ENCODE measurements around the gene ATG9A. TPM values are rescaled to one million over a fixed set of nuclear protein-coding genes. Genes with fewer than 3 reads are reported as not detected.

ATG9A gene
- polyA plus RNA-seq, 3 donors, result 24.7 to 55.2 (median 26.3) TPM

DNA sequence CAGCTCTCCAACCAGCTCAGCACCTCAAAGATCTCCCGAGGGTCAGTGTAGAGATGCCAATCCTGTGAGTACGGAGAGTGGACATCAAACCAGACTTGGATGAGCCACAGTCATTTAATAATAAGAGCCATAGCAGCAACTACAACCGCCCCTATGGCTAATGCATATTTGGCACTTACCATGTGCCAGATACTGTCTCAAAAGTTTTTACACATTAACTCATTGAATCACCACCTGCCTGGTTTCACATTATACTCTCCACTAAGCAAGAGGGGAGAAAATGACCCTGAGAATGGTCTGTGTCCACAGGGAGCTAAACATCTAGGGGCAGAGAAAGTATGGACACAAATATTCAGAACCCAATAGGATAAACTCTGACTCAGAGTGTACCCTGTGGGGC lies 55.3 kb downstream of the ATG9A start:
- no peak overlapping the region for H3K4me2 ChIP-seq (replicated peaks; ENCODE audit: extremely low read depth, low read length, poor library complexity, severe bottlenecking)
- H3K36me3 Mint-ChIP-seq, result peaks cover 38 to 47% of the 10 kb centered on the region in 2 donors
- peak overlapping the region in 1 of 2 donors; percentile 9 for H3K27ac ChIP-seq (ENCODE audit: low read depth in 1 of 2, low read length in 2 of 2)

DNA sequence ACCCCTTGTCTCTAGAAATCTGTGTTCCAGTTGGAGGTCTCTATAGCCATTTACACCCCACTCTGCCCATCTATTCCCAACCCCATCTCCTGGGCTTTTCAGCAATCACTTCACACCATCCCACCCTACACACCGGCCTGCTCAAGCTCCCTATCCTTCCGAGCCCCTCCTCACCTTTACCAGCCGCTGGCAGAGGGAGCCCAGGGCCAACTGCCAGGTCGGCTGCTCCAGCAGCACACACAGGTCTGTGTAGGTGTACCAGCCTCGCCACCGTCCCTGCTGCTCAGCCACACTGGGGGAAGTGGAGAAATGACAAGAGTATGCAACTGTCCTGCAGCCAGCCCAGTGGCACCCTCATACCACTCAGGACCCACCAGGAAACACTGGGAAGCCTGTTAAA lies 56.3 kb downstream of the ATG9A start:
- no peak for DNase-seq
- 100% methylated on average over 2 of the region's 6 CpGs for WGBS (ENCODE audit: insufficient coverage)
- Histone ChIP-seq H3K36me3 (replicated peaks in 1 of 2; ENCODE audit: control insufficient read depth in 1 of 2, insufficient read depth in 2 of 2, low read length in 2 of 2) (peaks cover 34 to 45% of the 10 kb centered on the region in 2 donors), H3K9ac (ENCODE audit: insufficient read depth, low read length, poor library complexity, severe bottlenecking) (no peak overlapping the region), H4K20me1 (ENCODE audit: insufficient read depth, low read length) (peaks cover 48% of the 10 kb centered on the region), H3K27me3 (ENCODE audit: control insufficient read depth in 2 of 2, insufficient read depth in 2 of 2, low read length in 2 of 2) (no peaks in the 10 kb centered on the region), H3K9me3 (replicated peaks in 1 of 2; ENCODE audit: control insufficient read depth in 1 of 2, insufficient read depth in 1 of 2, low read length in 2 of 2) (no peaks in the 10 kb centered on the region), H3K4me1 (ENCODE audit: control insufficient read depth in 1 of 2, insufficient read depth in 2 of 2, low read length in 2 of 2) (peaks cover 22 to 36% of the 10 kb centered on the region in 2 donors), H3K79me2 (ENCODE audit: insufficient read depth, low read length) (peaks cover 31% of the 10 kb centered on the region), H3K4me2 (replicated peaks; ENCODE audit: extremely low read depth, low read length, poor library complexity, severe bottlenecking) (no peak overlapping the region), H3K4me3 (replicated peaks in 1 of 3; ENCODE audit: low read depth in 2 of 3, low read length in 3 of 3) (no peak overlapping the region), H3K27ac (ENCODE audit: low read depth in 1 of 2, low read length in 2 of 2) (no peak overlapping the region), H2AFZ (ENCODE audit: insufficient read depth, low read depth, low read length, poor library complexity, severe bottlenecking) (no peak overlapping the region)
- peaks cover 43% of the 10 kb centered on the region for H3K4me1 Mint-ChIP-seq
- intact Hi-C loops (cut with micrococcal nuclease), result loop anchor here in 1 of 2 donors (10.0 kb wide), 1 partner anchor 432 kb away; no protein-coding TSS in a partner anchor
- H3K9me3 Mint-ChIP-seq, result no peaks in the 10 kb centered on the region
- H3K27ac Mint-ChIP-seq, result peak overlapping the region in 3 of 7 donors; percentile 43 to 77 (median 68)
- H3K27me3 Mint-ChIP-seq (ENCODE audit: low read depth in 3 of 3), result peaks cover 0 to 3% (median 0%) of the 10 kb centered on the region in 3 donors
- peaks cover 37 to 47% of the 10 kb centered on the region in 2 donors for H3K36me3 Mint-ChIP-seq
- TF ChIP-seq, protein P1, sequence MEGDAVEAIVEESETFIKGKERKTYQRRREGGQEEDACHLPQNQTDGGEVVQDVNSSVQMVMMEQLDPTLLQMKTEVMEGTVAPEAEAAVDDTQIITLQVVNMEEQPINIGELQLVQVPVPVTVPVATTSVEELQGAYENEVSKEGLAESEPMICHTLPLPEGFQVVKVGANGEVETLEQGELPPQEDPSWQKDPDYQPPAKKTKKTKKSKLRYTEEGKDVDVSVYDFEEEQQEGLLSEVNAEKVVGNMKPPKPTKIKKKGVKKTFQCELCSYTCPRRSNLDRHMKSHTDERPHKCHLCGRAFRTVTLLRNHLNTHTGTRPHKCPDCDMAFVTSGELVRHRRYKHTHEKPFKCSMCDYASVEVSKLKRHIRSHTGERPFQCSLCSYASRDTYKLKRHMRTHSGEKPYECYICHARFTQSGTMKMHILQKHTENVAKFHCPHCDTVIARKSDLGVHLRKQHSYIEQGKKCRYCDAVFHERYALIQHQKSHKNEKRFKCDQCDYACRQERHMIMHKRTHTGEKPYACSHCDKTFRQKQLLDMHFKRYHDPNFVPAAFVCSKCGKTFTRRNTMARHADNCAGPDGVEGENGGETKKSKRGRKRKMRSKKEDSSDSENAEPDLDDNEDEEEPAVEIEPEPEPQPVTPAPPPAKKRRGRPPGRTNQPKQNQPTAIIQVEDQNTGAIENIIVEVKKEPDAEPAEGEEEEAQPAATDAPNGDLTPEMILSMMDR (IDR thresholded peaks at IDR 0.05), result no peak
- H3K4me3 Mint-ChIP-seq, result no peak overlapping the region

More for the DNA sequence above, 55.3 kb downstream of the ATG9A start:
- peaks cover 34 to 46% of the 10 kb centered on the region in 2 donors for H3K36me3 ChIP-seq (replicated peaks in 1 of 2; ENCODE audit: control insufficient read depth in 1 of 2, insufficient read depth in 2 of 2, low read length in 2 of 2)
- H3K4me3 ChIP-seq (replicated peaks in 1 of 3; ENCODE audit: low read depth in 2 of 3, low read length in 3 of 3), result no peak overlapping the region
- H3K9ac ChIP-seq (ENCODE audit: insufficient read depth, low read length, poor library complexity, severe bottlenecking), result no peak overlapping the region
- H3K27me3 ChIP-seq (ENCODE audit: control insufficient read depth in 2 of 2, insufficient read depth in 2 of 2, low read length in 2 of 2), result no peaks in the 10 kb centered on the region
- intact Hi-C loops (cut with micrococcal nuclease), result loop anchor here in 1 of 2 donors (10.0 kb wide), 1 partner anchor 431 kb away; no protein-coding TSS in a partner anchor
- H3K9me3 ChIP-seq (replicated peaks in 1 of 2; ENCODE audit: control insufficient read depth in 1 of 2, insufficient read depth in 1 of 2, low read length in 2 of 2), result no peaks in the 10 kb centered on the region
- peaks cover 27 to 43% of the 10 kb centered on the region in 2 donors for H3K4me1 ChIP-seq (ENCODE audit: control insufficient read depth in 1 of 2, insufficient read depth in 2 of 2, low read length in 2 of 2)
- WGBS (ENCODE audit: insufficient coverage), result 92% methylated on average over 2 of the region's 3 CpGs
- no peak overlapping the region for H2AFZ ChIP-seq (ENCODE audit: insufficient read depth, low read depth, low read length, poor library complexity, severe bottlenecking)
- peaks cover 40% of the 10 kb centered on the region for H3K79me2 ChIP-seq (ENCODE audit: insufficient read depth, low read length)
- TF ChIP-seq, protein P1 (IDR thresholded peaks at IDR 0.05), result no peak
- no peak overlapping the region for H3K4me3 Mint-ChIP-seq
- peak overlapping the region in 3 of 7 donors; percentile 41 to 53 (median 44) for H3K27ac Mint-ChIP-seq
- no peaks in the 10 kb centered on the region for H3K9me3 Mint-ChIP-seq
- peaks cover 54% of the 10 kb centered on the region for H4K20me1 ChIP-seq (ENCODE audit: insufficient read depth, low read length)
- H3K27me3 Mint-ChIP-seq (ENCODE audit: low read depth in 3 of 3), result peaks cover 0 to 2% (median 0%) of the 10 kb centered on the region in 3 donors
- no peak for DNase-seq
- H3K4me1 Mint-ChIP-seq, result peaks cover 49% of the 10 kb centered on the region
